GM12891 (cell line): ENCODE results near the gene RARA.

Experiments
- POLR2A ChIP-seq: IDR thresholded peaks from 2 replicates; pipeline ENCODE4 v1.6.1; 2011; ENCODE audit warnings: low read depth, low read length, control low read depth
- POLR2AphosphoS5 ChIP-seq: IDR thresholded peaks from 2 replicates; pipeline ENCODE4 v1.6.1; 2011; ENCODE audit warnings: low read depth, low read length, control low read depth
- TAF1 ChIP-seq: IDR thresholded peaks from 2 replicates; pipeline ENCODE4 v1.6.1; 2011; ENCODE audit warnings: low read depth, low read length, control low read depth

GRCh38 chr17:40278414-40278813, 30.6 kb upstream of the RARA start:
- TF ChIP-seq POLR2A (no peak), POLR2AphosphoS5 (no peak), TAF1 (no peak)
